Activated T-helper 2 cell treated with anti-CD3 and anti-CD28 coated beads, Interferon-gamma antibody, Interleukin-2, Interleukin-4, amounts not matched to agents 10 μg/mL and 5 μg/mL and 100 μg/mL, durations not matched to agents 14 hours and 24 hours and 36 hours (primary cell): ENCODE measurements around the gene PCBP3. TPM values are rescaled to one million over a fixed set of nuclear protein-coding genes. Genes with fewer than 3 reads are reported as not detected.
"Not testable (repeated sequence)": the region's sequence is repeated elsewhere in the genome, so short reads cannot be mapped to it uniquely, and the experiment has no call there.

Experiments
- DNase-seq: peaks from one replicate; pipeline ENCODE4 v3.0.0; 2021; ENCODE audit warnings: low spot score
- H3K27ac Mint-ChIP-seq: one replicate; pipeline ENCODE4 v1.8.0; 2021; ENCODE audit warnings: mixed read lengths
- H3K27me3 Mint-ChIP-seq: one replicate; pipeline ENCODE4 v1.8.0; 2021; ENCODE audit warnings: low read depth, mixed read lengths
- H3K36me3 Mint-ChIP-seq: one replicate; pipeline ENCODE4 v1.8.0; 2021; ENCODE audit warnings: low read depth, mixed read lengths
- H3K4me1 Mint-ChIP-seq: one replicate; pipeline ENCODE4 v1.8.0; 2021; ENCODE audit warnings: low read depth, mixed read lengths
- H3K4me3 Mint-ChIP-seq: one replicate; pipeline ENCODE4 v1.8.0; 2021; ENCODE audit warnings: low read depth, mild to moderate bottlenecking, moderate library complexity, mixed read lengths
- H3K9me3 Mint-ChIP-seq: one replicate; pipeline ENCODE4 v1.8.0; 2021; ENCODE audit warnings: mixed read lengths
- intact Hi-C: fragments of 100-400 bp; cut with micrococcal nuclease; formaldehyde crosslinking; loops from one replicate; pipeline ENCODE4 v1.15.1; 2023
- total RNA-seq: library from RNA; stranded (reverse); gene quantifications from 2 replicates; pipeline ENCODE4 v1.2.3, GENCODE V29; 2022

Gene PCBP3
- total RNA-seq, 1 donor from 2014 or later: 6.9 TPM

DNA sequence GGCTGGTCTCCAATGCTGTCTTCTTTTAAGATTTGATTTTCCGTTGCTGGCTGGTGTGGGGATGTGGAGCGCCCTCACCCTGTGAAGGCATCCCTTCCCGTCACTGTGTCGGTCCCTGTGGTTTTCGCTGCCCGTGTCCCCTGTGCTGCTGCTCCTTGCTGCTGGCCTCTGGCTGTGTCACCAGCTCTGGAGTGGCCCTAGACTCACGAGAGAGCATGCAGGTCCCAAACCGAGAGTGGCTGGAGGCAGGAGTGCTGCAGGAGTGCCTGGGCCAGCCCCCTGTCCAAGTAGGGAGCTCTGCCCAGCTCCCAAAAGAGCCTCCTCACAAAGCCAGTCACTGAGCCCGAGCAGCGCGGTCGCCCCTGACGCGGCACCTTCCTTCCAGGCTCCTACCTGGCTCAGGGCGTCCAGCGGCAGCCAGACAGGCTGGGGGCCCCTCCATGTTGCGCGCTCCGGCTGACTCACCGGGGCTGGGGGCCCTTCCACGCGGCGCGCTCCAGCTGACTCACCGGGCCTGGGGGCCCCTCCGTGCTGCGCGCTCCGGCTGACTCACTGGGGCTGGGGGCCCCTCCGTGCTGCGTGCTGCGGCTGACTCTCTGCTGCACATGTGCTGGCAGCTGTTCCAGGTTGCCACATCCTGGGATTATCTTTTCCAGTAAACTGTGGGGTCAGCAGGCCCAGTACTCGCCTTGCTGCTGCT is 231.3 kb downstream of the PCBP3 start:
- Mint-ChIP-seq H3K36me3 (no peaks in the 10 kb centered on the region), H3K9me3 (no peaks in the 10 kb centered on the region), H3K27ac (no peak overlapping the region), H3K4me3 (no peak overlapping the region), H3K27me3 (peaks cover 5% of the 10 kb centered on the region), H3K4me1 (no peaks in the 10 kb centered on the region)
- DNase-seq: no peak
- intact Hi-C loops: no loop called here

DNA sequence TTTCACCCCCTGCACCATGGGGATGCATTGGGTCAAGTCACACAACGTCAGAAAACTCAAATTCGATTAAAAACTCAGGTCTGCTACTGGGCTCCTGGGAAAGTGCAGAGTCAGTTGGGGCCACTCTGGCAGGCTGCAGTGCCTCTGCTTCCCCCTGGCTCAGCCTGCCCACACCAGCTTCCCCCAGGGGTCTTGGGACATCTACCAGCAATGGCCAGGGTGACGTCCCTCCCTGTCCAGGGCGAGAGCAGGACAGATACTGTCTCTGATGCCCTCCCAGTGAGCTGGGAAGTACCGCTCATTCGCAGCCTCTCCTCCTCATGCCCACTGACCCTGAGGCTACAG is 231.9 kb downstream of the PCBP3 start:
- no peaks in the 10 kb centered on the region for H3K9me3 Mint-ChIP-seq
- H3K36me3 Mint-ChIP-seq: no peaks in the 10 kb centered on the region
- H3K27ac Mint-ChIP-seq: no peak overlapping the region
- no peak overlapping the region for H3K4me3 Mint-ChIP-seq
- peaks cover 2% of the 10 kb centered on the region for H3K4me1 Mint-ChIP-seq
- DNase-seq: no peak
- intact Hi-C loops: no loop called here
- H3K27me3 Mint-ChIP-seq: peaks cover 7% of the 10 kb centered on the region

DNA sequence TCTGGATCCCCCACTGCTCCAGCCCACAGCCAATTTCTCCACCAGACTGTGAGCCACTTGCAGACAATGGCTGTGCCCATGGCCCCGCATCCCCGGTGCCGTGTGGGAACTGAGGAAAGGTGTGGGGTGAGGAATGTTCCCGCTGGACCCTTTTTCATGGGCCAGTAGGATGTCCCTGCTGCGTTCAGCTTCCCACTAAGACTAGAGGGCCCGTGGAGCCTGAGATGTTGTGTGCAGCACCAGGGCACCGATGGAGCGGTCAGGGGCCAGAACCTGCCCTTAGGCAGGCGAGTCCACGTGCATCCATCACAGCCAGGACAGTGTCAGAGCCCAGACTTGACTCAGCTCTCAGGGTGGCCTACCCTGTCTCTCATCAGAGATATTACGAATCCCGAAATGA is 232.4 kb downstream of the PCBP3 start:
- intact Hi-C loops: no loop called here
- peaks cover 9% of the 10 kb centered on the region for H3K27me3 Mint-ChIP-seq
- peaks cover 4% of the 10 kb centered on the region for H3K4me1 Mint-ChIP-seq
- no peaks in the 10 kb centered on the region for H3K9me3 Mint-ChIP-seq
- H3K36me3 Mint-ChIP-seq: no peaks in the 10 kb centered on the region
- no peak overlapping the region for H3K4me3 Mint-ChIP-seq
- no peak overlapping the region for H3K27ac Mint-ChIP-seq
- DNase-seq: no peak

DNA sequence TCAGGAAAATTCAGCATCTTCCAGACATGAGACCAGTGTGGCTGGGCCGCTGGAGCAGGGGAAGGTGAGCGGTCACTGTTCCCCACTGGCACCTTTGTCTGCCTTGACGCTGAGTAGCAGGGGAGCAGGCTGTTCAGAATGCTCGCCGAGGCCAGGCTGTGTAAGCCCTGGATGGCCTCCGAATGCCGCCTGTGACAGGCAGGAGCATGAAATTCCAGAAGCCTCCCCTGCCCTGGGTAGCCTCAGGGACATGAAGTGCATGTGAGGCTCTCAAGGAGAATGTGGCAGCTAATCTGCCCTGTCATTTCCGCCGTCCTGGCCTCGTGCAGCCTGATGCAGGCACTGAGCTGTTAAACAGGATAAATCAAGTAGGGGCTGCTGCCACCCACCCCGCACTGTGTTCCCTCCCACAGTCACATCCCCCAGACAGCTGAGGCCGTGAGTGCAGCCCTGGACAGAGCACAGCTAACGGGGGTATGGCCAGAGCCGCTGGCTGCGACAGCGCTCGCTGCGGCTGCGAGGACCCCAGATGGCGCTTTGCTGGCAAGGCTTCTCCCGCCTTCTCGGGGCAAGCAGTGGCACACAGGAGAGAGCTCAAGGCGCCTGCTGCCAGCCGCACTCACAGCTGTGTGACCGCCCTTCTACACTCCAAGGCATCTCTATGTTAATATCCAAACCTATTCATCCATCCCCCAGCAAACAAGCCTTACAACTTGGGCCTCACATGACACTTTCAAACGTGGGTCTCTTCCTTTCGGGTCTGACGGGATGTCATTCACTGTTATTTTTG is 233.1 kb downstream of the PCBP3 start:
- Mint-ChIP-seq H3K9me3 (no peaks in the 10 kb centered on the region), H3K27ac (no peak overlapping the region), H3K27me3 (peaks cover 11% of the 10 kb centered on the region), H3K4me1 (peaks cover 4% of the 10 kb centered on the region), H3K4me3 (no peak overlapping the region), H3K36me3 (no peaks in the 10 kb centered on the region)
- intact Hi-C loops: no loop called here
- DNase-seq: no peak

GRCh38 chr21:45877171-45877438 is 233.6 kb downstream of the PCBP3 start:
- no peaks in the 10 kb centered on the region for H3K36me3 Mint-ChIP-seq
- intact Hi-C loops: no loop called here

GRCh38 chr21:45877821-45878469 is 234.4 kb downstream of the PCBP3 start:
- no peaks in the 10 kb centered on the region for H3K36me3 Mint-ChIP-seq
- H3K27me3 Mint-ChIP-seq: peaks cover 17% of the 10 kb centered on the region
- intact Hi-C loops: no loop called here
- H3K4me3 Mint-ChIP-seq: no peak overlapping the region
- H3K27ac Mint-ChIP-seq: no peak overlapping the region
- no peaks in the 10 kb centered on the region for H3K9me3 Mint-ChIP-seq
- DNase-seq: no peak
- H3K4me1 Mint-ChIP-seq: peaks cover 11% of the 10 kb centered on the region

More at GRCh38 chr21:45877171-45877438, 233.6 kb downstream of the PCBP3 start:
- H3K27ac Mint-ChIP-seq: no peak overlapping the region
- no peak overlapping the region for H3K4me3 Mint-ChIP-seq
- H3K9me3 Mint-ChIP-seq: no peaks in the 10 kb centered on the region
- peaks cover 6% of the 10 kb centered on the region for H3K4me1 Mint-ChIP-seq
- DNase-seq: no peak
- peaks cover 14% of the 10 kb centered on the region for H3K27me3 Mint-ChIP-seq

DNA sequence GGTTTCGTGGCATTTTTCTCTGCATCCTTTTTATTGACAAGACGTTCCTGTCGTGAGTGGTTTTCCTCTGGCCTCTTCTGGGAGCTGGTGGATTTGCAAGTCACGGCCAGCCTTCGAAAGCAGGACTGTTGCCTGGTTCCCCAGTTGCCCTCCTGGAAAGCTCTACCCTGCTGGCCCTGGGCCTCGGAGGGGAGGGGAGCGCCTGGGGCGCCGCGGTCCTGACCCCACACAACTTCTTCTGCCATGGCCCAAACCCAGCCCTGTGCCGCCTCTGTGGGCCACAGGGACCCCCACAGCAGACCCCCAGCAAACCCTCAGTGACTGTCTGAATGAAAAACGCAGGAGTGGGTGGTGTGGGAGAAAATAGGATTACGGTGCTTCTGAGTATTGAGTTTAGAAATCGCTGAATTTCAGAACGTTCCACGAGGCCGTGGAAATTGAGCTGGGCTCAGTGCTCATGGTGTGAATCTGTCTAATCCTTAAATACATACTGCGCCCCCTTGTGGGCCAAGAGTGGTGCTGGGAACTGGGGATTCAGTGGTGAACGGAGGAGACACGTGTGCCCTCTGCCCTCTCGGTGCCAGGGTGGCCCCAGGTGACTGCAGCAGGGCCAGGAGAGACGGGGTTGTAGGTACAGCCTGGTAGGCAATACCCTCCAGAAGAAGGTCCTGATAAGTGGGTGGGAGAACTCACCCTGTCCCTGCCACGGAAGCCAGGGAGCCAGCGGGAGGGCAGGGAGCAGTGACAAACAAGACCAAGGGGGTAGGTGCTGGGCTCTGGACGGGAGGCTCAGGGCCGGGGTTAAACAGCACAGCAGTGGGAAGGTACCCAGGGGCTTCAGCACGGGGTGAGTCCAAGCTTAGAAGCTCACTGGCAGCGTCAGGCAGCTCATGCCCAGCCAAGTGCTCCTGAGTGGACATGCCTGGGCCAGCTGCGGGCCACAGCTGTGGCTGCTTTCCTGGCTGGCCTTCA is 236.9 kb downstream of the PCBP3 start:
- H3K4me1 Mint-ChIP-seq: peaks cover 26% of the 10 kb centered on the region
- peaks cover 17% of the 10 kb centered on the region for H3K27me3 Mint-ChIP-seq
- H3K27ac Mint-ChIP-seq: no peak overlapping the region
- H3K4me3 Mint-ChIP-seq: no peak overlapping the region
- peaks cover 5% of the 10 kb centered on the region for H3K36me3 Mint-ChIP-seq
- peaks cover 3% of the 10 kb centered on the region for H3K9me3 Mint-ChIP-seq
- DNase-seq: peak; percentile 42
- intact Hi-C loops: loop anchor here (5.0 kb wide), 1 partner anchor 328 kb away; no protein-coding TSS in a partner anchor

GRCh38 chr21:45882645-45883044 is 239.1 kb downstream of the PCBP3 start:
- intact Hi-C loops: loop anchor here (5.0 kb wide), 1 partner anchor 330 kb away; no protein-coding TSS in a partner anchor
- peaks cover 8% of the 10 kb centered on the region for H3K9me3 Mint-ChIP-seq
- H3K4me1 Mint-ChIP-seq: peaks cover 48% of the 10 kb centered on the region

GRCh38 chr21:45883090-45883489 is 239.6 kb downstream of the PCBP3 start:
- Mint-ChIP-seq H3K4me1 (peaks cover 49% of the 10 kb centered on the region), H3K36me3 (peaks cover 9% of the 10 kb centered on the region), H3K27me3 (peaks cover 17% of the 10 kb centered on the region), H3K4me3 (no peak overlapping the region), H3K27ac (no peak overlapping the region), H3K9me3 (peaks cover 8% of the 10 kb centered on the region)
- DNase-seq: no peak
- intact Hi-C loops: loop anchor here (5.0 kb wide), 1 partner anchor 331 kb away; no protein-coding TSS in a partner anchor

More at GRCh38 chr21:45882645-45883044, 239.1 kb downstream of the PCBP3 start:
- peaks cover 17% of the 10 kb centered on the region for H3K27me3 Mint-ChIP-seq
- no peak overlapping the region for H3K27ac Mint-ChIP-seq
- no peak overlapping the region for H3K4me3 Mint-ChIP-seq
- no peak for DNase-seq
- peaks cover 9% of the 10 kb centered on the region for H3K36me3 Mint-ChIP-seq

DNA sequence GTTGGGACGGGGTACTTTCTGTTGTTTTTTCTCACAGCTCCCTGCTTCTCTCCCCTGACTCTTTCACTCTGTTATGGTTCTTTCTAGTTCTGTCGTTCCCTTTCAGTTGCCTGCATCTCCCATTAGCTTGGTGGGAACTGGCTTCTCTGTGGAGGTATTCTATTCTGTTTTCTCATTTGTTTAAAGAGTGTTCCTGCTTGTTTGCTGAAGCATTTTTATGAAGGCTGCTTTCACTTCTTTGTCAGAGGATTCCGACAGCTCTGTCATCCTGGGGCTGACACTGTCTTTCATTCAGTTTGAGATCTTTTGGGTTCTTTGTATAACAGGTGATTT is 242.0 kb downstream of the PCBP3 start:
- peaks cover 9% of the 10 kb centered on the region for H3K36me3 Mint-ChIP-seq
- peaks cover 27% of the 10 kb centered on the region for H3K27me3 Mint-ChIP-seq
- H3K9me3 Mint-ChIP-seq: peaks cover 8% of the 10 kb centered on the region
- H3K4me1 Mint-ChIP-seq: peaks cover 53% of the 10 kb centered on the region
- peak overlapping the region; percentile 71 for H3K27ac Mint-ChIP-seq
- no peak for DNase-seq
- H3K4me3 Mint-ChIP-seq: peak overlapping the region; percentile 20
- intact Hi-C loops: no loop called here

- Mint-ChIP-seq H3K4me3 (peak overlapping the region; percentile 20), H3K4me1 (peaks cover 55% of the 10 kb centered on the region), H3K27ac (peak overlapping the region; percentile 71), H3K27me3 (peaks cover 31% of the 10 kb centered on the region)
- not testable (repeated sequence) for H3K9me3 Mint-ChIP-seq, H3K36me3 Mint-ChIP-seq
- intact Hi-C loops: loop anchor here (2.0 kb wide), 1 partner anchor 67 kb away; no protein-coding TSS in a partner anchor
- peak; percentile 52 for DNase-seq
Observed at GRCh38 chr21:45885930-45886601, 242.5 kb downstream of the PCBP3 start.

- peaks cover 8% of the 10 kb centered on the region for H3K9me3 Mint-ChIP-seq
- H3K4me3 Mint-ChIP-seq: no peak overlapping the region
- peaks cover 30% of the 10 kb centered on the region for H3K27me3 Mint-ChIP-seq
- DNase-seq: peak; percentile 15
- intact Hi-C loops: loop anchor here (2.0 kb wide), 1 partner anchor 68 kb away; no protein-coding TSS in a partner anchor
- H3K4me1 Mint-ChIP-seq: peaks cover 55% of the 10 kb centered on the region
- H3K36me3 Mint-ChIP-seq: peaks cover 9% of the 10 kb centered on the region
- H3K27ac Mint-ChIP-seq: peak overlapping the region; percentile 71
Observed at GRCh38 chr21:45886610-45887026, 243.1 kb downstream of the PCBP3 start.
